Occipital lobe (tissue), 2 donors: ENCODE measurements around the gene TTC9. TPM values are rescaled to one million over a fixed set of nuclear protein-coding genes. Genes with fewer than 3 reads are reported as not detected.
"Not testable (repeated sequence)": the region's sequence is repeated elsewhere in the genome, so short reads cannot be mapped to it uniquely, and the experiment has no call there.

Source experiments
- DNase-seq: peaks from one replicate; lab custom pipeline; 2025; lab: John Stamatoyannopoulos, UW
- total RNA-seq: library from RNA; depleted of rRNA; stranded (reverse); fragments of >200 nt; gene quantifications from one replicate; pipeline ENCODE4 v1.2.3, GENCODE V29; 2014

Gene TTC9
- total RNA-seq, 1 donor from 2014 or later = 22.9 TPM

DNA sequence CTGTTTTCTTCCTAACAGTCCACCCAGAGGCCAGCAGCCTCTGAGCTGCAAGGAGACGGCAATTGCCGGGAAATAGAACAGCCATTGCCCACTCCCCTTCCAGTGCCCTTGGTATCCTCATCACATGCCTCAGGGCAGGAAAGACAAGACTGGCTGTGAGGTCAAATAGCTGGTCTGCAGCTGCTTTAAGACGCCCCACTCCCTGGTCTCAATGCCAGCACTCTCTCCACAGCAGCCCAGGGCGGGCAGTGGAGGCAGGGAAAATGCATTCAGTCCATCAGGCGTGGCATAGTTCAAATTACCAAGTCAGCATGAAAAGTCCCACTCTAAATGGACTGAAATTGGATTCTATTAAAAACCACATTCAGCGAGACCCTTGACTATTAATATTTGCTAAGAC is 35.6 kb downstream of the TTC9 start:
- no peak for DNase-seq

DNA sequence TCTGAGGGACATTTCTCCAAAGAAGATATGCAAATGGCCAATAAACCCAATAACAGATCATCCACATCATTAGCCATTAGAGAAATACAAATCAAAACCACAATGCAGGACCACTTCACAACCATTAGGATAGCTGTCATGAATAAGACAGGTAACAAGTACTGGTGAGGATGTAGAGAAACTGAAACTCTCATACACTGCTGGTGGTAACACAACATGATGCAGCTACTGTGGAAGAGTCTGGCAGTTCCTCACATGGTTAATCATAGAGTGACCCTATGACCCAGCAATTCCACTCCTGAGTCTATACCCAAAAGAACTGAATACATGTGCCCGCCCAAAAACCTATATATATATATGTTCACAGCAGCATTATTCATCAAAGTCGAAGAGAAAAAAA is 39.0 kb downstream of the TTC9 start:
- DNase-seq = no peak

DNA sequence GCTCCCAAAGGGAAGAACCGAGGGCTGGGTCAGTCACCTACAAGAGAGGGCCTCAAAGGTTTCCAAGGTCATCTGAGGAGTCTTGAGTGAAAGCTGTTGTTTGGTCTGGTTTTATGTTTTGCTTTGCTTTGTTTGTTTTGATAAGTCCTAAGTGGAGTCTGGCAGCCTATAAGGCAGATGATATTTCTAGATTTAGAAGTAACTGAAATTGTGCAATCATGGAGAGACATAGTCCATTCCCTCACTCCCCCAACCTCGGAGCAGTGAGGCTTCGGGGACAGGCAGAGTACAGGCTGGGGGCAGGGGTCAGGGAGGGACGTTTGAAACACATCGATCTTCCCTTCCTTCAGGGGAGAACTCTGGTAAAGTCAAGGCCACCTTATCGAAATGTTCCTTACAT is 42.3 kb downstream of the TTC9 start:
- DNase-seq = no peak

DNA sequence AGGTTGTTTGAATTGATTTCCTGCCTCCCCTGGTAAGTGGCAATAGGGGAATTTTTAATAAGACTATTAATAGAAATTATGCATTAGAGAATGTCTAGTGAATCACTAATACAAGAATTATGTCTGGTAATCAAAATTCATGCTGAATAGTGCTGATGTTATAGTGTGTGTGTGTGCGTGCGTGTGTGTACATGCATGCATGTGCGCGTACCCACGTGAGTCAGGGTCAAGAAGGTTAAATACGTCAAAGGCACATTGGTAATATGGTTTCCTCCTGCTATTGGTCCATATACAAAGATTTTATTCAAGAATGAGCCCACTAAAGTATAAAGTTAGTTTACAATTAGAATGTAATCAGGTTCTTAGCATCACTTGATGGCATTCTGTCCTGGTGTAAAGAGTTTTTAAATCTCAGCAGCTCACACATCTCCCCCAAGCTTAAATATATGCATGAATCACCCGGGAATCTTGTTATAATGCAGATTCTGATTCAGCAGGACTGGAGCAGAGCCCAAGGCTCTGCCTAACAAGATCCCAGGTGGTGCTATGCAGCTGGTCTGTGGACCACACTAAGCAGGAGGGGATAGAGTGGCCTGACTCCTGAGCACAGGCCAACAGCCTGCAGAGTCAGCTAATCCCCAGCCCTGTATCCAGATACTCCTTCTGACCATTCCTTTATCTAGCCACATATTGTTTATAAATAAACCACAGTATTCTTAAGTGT is 43.9 kb downstream of the TTC9 start:
- DNase-seq = peak; percentile 20

DNA sequence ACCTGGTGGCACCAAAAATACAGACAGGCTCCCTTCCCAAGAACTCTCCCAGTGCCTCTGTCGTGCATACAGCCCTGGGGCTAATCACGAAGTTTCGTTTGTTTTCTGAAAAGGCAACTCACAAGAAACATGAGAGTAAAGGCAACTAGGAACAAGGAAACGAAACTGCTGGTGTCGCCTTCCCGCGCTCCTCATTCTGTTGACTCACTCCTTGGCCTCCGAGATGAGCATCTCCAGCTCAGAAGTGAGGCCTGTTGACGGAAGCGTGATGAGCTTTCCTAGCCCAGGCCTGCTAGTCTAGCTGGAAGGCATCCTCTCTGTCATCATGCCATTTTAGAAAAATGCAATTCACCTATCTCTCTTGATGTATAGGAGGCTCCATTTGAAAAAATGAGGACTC is 50.5 kb downstream of the TTC9 start:
- DNase-seq = no peak

DNA sequence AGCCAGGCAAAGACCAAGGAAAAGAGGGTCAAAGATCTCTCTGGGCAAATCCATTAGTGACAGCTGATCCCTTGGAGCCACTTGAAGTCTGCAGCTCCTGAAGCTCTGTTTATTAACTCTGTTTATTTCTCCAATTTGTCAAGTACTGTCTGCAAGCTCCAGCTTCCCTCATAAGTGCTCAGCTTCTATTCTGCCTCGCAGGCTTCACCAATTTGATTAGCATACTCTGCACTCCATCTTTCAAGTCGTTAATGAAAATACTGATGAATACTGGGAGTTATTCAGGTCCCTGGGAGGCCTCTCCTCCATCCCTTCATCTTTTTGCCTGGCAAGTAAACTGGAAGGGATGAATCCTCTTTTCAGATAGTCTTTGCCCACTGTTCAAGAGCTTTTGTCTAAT is 54.3 kb downstream of the TTC9 start:
- DNase-seq = no peak

DNA sequence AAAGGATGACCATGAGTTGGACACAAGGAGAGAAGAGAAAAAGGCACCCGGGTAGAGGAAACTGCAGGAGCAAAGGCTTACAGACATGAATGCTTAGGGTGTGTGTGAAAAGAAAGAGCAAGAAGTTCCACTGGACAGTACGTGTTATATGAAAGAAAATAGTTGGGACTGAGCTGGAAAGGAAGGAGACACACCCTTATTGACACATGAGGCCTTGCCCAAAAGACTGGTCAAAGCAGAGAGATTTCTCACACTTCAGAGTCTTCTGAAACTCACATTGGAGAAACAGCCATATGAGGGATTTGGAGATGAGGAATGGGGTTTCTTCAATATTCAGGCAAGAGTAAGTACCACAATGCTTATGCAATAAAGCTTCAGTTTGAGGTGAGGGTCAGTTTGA is 56.0 kb downstream of the TTC9 start:
- DNase-seq = no peak

DNA sequence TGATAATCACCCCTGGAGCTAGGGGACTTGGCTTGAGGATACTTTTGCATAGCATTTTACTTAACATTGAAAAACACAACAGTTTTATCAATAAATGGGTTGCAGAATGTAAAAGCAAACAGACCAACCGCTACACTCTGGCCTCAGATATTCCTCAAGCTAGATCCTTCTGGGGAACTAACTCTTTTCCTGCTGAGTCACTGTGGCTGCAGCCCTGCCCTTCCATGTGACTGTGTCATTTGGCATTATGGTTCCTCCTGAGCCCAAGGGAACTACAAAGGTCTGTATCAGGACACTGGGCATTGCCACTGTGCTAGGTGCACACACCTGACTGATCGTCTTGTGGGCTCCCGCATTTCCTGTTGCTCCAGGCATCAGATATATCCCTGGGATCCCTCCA is 56.6 kb downstream of the TTC9 start:
- DNase-seq = no peak

DNA sequence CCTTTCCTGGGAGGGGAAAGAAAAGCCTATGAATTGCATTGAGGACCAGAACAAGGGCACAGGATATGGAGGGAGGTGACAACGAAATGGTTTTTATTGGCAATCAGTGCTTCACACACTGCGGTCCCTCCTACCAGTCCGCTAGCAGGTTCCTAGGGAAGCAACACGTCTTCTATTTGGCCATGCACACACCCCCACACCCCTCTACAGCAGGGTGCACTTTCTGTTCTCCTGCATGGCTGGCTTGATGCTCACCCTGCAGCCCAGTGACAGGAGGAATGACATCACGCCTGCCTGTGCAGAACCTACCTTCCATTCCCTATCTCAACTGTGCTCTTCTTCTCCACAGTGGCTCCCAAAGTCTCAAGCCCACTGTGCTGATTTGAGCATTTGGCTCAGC is 57.9 kb downstream of the TTC9 start:
- DNase-seq = no peak

DNA sequence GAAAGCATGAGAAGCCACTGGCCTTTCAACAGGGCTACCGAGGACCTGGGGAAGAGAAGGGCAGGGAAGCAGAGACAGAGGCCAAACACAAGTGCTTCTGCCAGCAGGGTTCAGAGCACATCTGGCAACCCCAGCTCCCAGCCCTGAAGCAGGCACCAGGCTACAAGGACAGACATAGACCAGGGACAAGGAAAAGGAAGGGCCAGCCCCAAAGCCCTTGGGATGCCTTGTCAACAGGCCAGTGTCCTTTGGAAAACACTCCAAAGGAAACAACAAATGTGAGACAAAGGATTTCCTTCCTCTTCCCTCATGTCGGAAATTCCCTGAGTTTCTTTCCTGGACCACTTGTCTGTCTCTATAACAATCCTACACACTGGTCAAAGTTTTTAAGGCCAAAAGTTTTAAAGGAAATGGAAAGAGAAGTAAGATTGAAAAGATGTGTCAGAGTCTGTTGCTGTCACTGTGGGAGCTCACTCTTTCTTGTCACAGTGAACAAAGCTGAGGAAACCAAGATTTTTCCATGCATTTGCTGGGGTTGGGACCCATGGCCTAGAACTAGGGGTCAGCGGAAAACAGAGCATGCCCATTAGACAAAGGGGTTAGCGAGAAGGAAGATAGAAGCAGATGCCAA is 59.4 kb downstream of the TTC9 start:
- no peak for DNase-seq

DNA sequence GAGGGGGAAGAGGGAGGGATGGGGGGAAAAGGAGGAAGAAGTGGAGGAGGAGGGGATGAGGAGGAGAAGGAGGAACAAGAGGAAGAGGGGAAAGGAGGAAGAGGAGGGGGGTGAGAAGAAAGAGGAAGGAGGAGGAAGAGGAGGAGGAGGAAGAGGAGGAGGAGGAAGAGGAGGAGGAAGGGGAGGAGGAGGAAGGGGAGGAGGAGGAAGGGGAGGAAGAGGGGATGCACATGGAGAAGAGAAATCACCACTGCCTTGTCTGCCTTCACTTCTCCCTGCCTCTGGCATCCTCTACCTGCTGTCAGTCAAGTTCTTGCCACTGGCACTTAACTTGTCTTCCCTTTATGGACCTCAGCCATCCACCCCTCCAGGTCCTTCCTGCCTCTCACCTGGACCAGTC is 59.9 kb downstream of the TTC9 start:
- DNase-seq = no peak

DNA sequence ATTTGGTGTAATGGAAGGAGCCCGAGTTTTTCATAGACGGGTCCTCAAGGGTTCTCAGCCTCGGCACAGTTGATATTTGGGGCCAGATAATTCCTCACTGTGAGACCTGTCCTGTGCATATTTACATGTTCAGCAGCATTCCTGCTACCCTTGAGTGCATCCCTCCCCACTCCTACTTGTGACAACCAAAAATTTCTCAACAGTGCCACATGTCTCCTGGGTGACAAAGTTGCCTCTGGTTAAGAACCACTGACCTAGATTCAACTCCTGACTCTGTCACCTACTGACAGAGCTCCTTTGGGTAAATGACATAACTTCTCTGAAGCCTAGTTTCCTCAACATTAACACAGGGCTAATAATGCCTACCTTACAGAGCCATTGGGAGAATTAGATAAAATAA is 60.4 kb downstream of the TTC9 start:
- no peak for DNase-seq

DNA sequence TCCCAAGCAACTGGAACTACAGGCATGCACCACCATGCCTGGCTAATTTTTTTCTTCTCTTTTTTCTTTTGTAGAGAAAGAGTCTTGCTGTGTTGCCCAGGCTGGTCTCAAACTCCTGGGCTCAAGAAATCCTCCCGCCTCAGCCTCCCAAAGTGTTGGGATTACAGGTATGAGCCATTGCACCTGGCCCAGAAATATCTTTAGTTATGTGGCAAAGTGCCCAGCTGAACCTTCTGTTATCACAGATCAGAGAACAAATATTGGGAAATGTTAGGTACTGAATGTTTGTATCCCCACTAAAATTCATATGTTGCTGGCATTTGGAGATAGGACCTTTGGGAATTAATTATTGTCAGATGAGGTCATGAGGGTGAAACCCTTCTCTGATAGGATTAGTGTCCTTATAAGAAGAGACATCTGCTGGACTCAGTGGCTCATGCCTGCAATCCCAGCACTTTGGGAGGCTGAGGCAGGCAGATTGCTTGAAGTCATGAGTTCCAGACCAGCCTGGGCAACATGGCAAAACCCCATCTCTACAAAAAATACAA is 62.0 kb downstream of the TTC9 start:
- not testable (repeated sequence) for DNase-seq

DNA sequence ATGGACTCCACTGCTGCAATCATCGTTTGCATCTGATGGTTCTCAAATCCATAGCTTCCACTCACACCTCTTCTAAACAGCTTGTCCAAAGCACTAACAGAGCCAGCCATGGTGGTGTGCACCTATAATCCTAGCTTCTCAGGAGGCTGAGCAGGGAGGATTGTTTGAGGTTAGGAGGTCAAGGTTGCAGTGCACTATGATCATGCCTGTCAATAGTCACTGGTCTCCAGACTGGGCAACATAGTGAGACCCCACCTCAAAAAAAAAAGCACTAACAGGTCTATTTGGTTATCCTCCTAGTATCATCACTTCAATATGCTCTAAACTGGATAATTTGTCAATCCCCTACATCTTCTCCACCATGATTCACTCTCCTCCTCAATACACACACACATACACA is 63.2 kb downstream of the TTC9 start:
- no peak for DNase-seq

DNA sequence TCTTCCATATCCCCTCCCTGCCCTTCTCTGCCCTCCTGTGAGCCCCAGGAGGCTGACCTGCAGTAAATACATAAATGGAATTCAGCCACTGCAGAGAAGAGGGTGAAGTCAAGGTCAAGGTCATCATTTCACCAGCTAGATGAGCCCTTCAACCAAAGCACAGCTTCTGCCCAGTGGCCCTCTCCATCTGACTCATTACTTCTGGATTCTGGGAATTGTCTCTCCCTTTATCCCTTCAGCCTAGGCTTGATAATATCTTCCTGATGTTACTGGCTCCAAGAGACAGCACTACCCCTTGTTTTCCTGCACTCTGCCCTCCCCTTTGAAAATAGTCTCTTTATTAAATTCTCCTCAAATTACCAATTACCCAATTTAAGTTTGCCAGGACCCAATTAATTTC is 64.5 kb downstream of the TTC9 start:
- DNase-seq = no peak

DNA sequence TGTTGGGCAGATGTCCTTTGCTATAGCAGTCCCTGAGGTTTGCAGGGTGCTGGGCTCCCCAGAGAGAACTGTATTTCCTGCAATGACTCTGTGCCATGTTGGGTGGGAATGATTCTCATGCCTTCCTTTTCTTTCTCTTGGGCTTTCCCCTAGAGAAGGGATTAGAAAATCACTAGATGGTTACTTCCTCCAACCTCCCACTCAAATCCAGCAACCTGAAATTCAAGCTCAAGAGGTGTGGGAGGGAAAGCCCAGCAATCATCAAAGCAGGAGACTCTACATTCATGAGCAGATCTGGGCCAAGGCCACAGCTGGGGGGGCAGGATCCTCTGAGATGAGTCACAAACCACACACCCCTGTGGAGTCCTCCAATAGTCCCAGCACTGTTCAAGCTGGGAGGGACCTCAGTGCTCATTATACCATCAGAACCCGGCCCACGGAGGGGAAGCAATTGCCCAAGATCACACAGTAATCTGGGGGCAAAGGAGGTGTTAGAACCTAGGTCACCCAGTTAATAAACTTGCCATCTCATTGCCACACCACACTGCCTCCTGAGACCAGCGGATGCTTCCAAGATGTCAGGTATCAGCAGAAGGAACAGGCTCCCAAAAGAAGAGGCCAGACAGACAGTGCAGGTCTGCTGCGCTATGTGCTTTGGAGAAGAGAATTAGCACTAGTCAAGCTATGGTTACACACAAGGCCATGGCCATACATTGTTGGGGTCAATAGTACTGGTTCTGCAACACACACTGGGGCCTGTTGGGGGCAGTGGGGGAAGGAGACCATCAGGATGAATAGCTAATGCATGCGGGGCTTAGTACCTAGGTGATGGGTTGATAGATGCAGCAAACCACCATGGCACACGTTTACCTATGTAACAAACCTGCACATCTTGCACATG is 65.7 kb downstream of the TTC9 start:
- no peak for DNase-seq

DNA sequence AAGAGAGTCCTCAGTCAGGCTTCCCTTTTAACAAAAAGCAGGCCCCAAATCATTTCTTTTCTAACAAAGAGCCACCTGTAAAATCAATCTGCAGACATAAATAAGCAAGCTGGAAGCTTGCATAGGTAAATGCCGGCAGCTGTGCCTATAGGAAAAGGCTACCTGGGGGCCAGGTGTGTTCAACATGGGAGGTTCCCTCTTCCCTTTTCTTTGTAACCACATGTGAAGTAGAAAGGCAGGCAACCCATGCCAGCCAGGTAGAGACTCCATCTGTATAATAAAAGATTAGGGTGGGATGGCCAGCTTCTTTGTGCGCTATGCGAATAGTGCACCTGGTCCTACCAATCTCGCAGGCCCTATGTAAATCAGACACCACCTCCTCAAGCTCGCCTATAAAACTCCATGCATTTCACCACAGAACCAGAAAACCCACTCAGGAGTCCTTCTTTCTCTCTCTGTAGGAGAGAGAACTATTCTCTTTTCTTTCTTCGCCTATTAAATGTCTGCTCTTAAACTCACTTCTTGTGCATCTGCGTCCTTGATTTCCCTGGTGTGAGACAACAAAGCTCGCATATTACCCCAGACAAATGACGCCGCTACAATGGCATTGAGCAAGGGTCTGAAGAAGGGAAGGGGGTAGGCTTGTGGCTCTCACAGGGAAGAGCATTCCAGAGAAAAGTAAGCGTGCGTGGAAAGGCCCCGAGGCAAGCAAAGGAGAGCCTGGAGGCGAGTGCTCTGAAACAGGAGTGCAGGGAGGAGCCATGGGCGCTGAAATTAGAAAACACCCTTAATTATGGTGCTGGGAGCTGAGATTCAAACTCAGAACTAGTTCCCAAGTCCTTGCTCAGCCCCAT is 67.2 kb downstream of the TTC9 start:
- DNase-seq = no peak

DNA sequence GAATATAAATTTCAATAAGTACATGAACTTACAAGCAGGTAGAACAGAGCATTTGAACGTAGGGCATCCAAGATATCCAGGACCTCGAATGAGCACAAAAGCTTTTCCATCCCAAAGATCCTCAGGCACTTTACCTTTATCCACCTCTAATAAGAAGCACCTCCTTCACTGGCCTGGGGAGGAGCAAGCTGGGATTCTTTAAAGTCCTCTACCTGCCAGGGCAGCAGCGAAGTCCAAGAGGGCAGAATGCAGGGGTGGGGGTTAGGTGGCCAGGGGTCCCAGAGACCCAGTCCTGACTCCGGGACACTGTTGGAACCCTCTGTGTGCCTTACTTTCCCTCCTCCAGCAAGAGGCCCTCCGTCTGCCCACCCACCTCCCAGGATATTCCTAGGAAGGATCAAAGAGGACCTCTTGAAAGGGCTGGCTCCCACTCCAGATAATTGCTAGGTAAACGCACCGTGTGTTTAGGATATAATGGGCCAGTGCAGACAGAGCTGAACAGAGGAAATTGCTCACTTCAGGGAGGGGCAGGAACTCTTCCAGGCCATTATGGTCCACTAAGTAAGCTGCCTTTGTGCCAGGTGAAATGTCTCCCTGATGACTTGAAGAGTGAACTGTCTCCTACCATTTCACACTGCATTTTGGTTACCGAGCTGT is 68.1 kb downstream of the TTC9 start:
- DNase-seq = no peak

DNA sequence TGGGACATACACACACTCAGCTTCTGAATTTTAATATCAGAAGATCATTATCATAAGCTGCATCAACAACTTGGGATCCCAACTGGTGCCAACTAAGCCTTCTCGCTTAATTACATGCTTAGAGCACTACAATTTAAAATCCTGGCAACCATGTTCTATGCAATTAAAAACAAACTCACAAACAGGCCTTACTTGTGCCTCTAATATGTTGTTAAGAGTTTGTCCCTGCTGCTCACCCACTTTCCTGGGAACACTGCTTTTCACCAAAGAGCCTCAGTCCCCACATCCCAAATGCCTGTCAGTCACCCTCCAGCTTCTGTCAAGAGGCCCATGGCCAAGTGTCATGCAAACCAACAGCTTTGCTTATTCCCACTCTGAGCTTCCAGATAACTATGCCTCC is 69.7 kb downstream of the TTC9 start:
- DNase-seq = no peak

DNA sequence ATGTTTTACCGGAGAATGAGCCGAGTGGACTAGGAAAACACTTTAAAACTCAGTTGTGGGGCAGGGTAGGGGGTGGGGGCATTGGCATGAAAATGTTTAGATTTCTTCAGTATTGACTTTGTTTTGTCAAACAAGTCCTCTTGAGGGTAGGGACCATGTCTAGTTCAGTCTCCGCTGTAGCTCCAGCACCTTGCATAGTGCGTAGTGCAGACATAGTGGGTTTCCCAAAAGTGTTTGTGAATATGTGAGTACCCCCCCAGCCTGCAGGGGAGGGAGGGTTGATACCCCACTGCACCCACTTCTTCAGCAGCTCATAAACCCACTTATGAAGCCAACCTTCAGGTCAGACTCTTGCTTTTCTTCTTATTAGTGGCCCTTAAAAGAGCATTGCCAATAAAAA is 71.4 kb downstream of the TTC9 start:
- DNase-seq = no peak

DNA sequence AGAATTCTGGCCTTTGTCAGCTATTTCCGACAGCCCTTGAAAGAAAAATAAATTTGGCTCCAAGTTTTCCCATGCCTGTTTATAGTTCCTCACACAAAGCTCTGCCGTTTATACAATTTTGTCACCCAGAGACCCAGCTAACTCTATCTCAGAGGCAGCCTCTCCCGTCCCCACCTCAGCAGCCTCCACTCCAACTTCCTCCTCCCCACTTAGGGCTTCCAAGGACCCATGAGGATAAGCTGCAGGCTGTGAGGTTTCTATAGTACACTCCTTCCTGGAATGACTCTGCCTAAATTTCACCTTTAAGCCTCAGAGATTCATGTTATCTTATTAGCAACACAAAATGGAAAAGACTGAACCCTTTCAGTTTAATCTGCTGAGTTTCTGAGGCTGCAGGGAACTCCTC is 71.8 kb downstream of the TTC9 start:
- DNase-seq = no peak
